Stomach (tissue), 9 donors: Measurements from ENCODE around the gene STK35. TPM values are rescaled to one million over a fixed set of nuclear protein-coding genes. Genes with fewer than 3 reads are reported as not detected.

Experiments used
- DNase-seq, 2 donors: peaks; one replicate each; pipeline versions ENCODE4 v3.0.0 to v3.0.0-alpha.2; 2013 to 2019
- H3K27ac ChIP-seq, 5 donors: fragments of 200-600 bp in 4 of 5; sonication (generic) in 4 of 5; one replicate each; pipeline ENCODE4 v1.5.1; 2013 to 2019; ENCODE audit warnings: mild to moderate bottlenecking in 1 of 5, moderate library complexity in 1 of 5
- H3K27me3 ChIP-seq, 3 donors: fragments of 200-600 bp; sonication (generic); one replicate each; pipeline ENCODE4 v1.5.1; 2017 to 2019; ENCODE audit warnings: mixed run types in 1 of 3
- H3K36me3 ChIP-seq, 4 donors: fragments of 200-600 bp; sonication (generic); 1 replicate in 3 of 4; 2 replicates in 1 of 4; pipeline ENCODE4 v1.5.1; 2016 to 2019
- H3K4me1 ChIP-seq, 4 donors: fragments of 200-600 bp; sonication (generic); one replicate each; pipeline ENCODE4 v1.5.1; 2016 to 2019
- H3K4me3 ChIP-seq, 4 donors: fragments of 200-600 bp; sonication (generic) in 3 of 4; one replicate each; pipeline ENCODE4 v1.5.1; 2016 to 2019; ENCODE audit warnings: mild to moderate bottlenecking in 1 of 4
- H3K9me3 ChIP-seq, 4 donors: fragments of 200-600 bp; sonication (generic); one replicate each; pipeline ENCODE4 v1.5.1; 2016 to 2019
- CTCF ChIP-seq, 7 experiments: fragments of 450-650 bp in 4 of 7; fragments of 200-600 bp in 3 of 7; sonication (generic) in 3 of 7; IDR thresholded peaks; one replicate each; pipeline ENCODE4 v1.5.1; 2016 to 2019; ENCODE audit warnings: antibody characterized with exemption in 7 of 7, control low read depth in 2 of 7, mild to moderate bottlenecking in 1 of 7
- EP300 ChIP-seq: sonication (generic); formaldehyde crosslinking; IDR thresholded peaks from one replicate; pipeline ENCODE4 v1.6.1; 2017; ENCODE audit warnings: antibody characterized with exemption
- POLR2A ChIP-seq, 4 donors: fragments of 450-650 bp; IDR thresholded peaks; one replicate each; pipeline ENCODE4 v1.6.1; 2016; ENCODE audit warnings: antibody characterized with exemption in 4 of 4, control low read depth in 2 of 4, mild to moderate bottlenecking in 1 of 4, moderate library complexity in 1 of 4
- POLR2AphosphoS5 ChIP-seq, 3 donors: sonication (generic); formaldehyde crosslinking; IDR thresholded peaks; one replicate each; pipeline ENCODE4 v1.6.1; 2016; ENCODE audit warnings: antibody characterized with exemption in 3 of 3
- WGBS, 5 donors: extraction: QIAGEN DNeasy Blood & Tissue Kit in 3 of 5; methylation state at CpG; one replicate each; pipeline versions ENCODE4 v1.1.5 to v1.1.7; 2013 to 2018; 5-methylcytosine and 5-hydroxymethylcytosine counted together
- intact Hi-C: fragments of 100-400 bp; cut with DNase I; formaldehyde crosslinking; loops from one replicate; pipeline ENCODE4 v1.15.1; 2023; ENCODE audit warnings: low total_unique reads
- polyA plus RNA-seq, 3 donors: library from polyadenylated mRNA; stranded (reverse); fragments of 200-250 nt; gene quantifications; one replicate each; pipeline ENCODE4 v1.2.3, GENCODE V29; 2013
- total RNA-seq, 5 donors: library from RNA; depleted of rRNA; stranded (reverse); fragments of >200 nt; gene quantifications; one replicate each; pipeline versions ENCODE4 v1.1.0 to v1.2.3, GENCODE V29; 2014 to 2016
- donor health status: healthy with polysubstance abuse.
- donor health status: Bipolar disorder and iron deficiency.
- donor health status: healthy.

The STK35 gene
- total and polyA plus RNA-seq, 8 donors = 4.2 to 26.1 (median 9.1) TPM

DNA sequence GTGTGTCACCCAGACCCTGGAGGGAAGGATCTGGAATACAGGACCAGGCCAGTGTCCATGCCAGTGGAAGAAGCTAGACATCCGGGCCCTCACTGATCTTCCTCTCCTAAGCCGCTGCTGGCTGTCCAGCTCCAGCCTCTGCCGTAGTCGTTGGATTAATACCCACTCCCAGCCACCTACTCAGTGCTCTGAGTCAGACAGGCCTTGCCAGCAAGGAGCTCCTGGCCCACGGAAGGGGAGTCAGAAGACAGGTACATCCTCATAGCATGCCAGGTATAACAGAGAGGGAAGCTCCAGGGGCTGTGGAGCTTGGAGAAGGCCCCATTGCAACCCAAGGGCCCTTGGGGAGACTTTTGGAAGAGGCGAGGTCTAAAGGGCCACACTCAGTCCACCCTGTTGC is 49.0 kb downstream of the STK35 start:
- H3K9me3 ChIP-seq = no peaks in the 10 kb centered on the region
- H3K27me3 ChIP-seq = no peaks in the 10 kb centered on the region
- peaks cover 0 to 38% (median 33%) of the 10 kb centered on the region in 4 donors for H3K36me3 ChIP-seq
- H3K27ac ChIP-seq = peak overlapping the region in 3 of 5 donors; percentile 36 to 74 (median 68)
- TF ChIP-seq POLR2AphosphoS5 (IDR thresholded peaks at IDR 0.05) (no peak), CTCF (IDR thresholded peaks at IDR 0.05) (no peak), POLR2A (IDR thresholded peaks at IDR 0.05) (no peak), EP300 (no peak)
- no peak for DNase-seq
- H3K4me3 ChIP-seq = no peak overlapping the region
- intact Hi-C loops = no loop called here
- 83 to 93% (median 89%) methylated on average over 6 of the region's 6 CpGs for WGBS, 5 donors
- peaks cover 18 to 27% (median 22%) of the 10 kb centered on the region in 4 donors for H3K4me1 ChIP-seq

GRCh38 chr20:2151858-2152281 is 50.2 kb downstream of the STK35 start:
- H3K4me1 ChIP-seq = peaks cover 18 to 27% (median 22%) of the 10 kb centered on the region in 4 donors
- TF ChIP-seq EP300 (no peak), POLR2AphosphoS5 (IDR thresholded peaks at IDR 0.05) (peak in 1 of 3 donors; percentile 65)
- peaks cover 0 to 25% (median 21%) of the 10 kb centered on the region in 4 donors for H3K36me3 ChIP-seq
- intact Hi-C loops = no loop called here
- WGBS, 5 donors = 22 to 28% (median 24%) methylated on average over 3 of the region's 3 CpGs
- H3K27ac ChIP-seq = peak overlapping the region in 4 of 5 donors; percentile 47 to 68 (median 61)
- no peaks in the 10 kb centered on the region for H3K27me3 ChIP-seq
- no peaks in the 10 kb centered on the region for H3K9me3 ChIP-seq
- H3K4me3 ChIP-seq = no peak overlapping the region
- peak; percentile 69 to 84 for DNase-seq

- intact Hi-C loops = no loop called here
- DNase-seq = no peak
Observed at GRCh38 chr20:2152317-2152716, 50.7 kb downstream of the STK35 start.

GRCh38 chr20:2153326-2153725 is 51.7 kb downstream of the STK35 start:
- H3K4me3 ChIP-seq = no peak overlapping the region

More at GRCh38 chr20:2152317-2152716, 50.7 kb downstream of the STK35 start:
- H3K27ac ChIP-seq = peak overlapping the region in 4 of 5 donors; percentile 47 to 68 (median 61)
- no peaks in the 10 kb centered on the region for H3K27me3 ChIP-seq
- 52 to 71% (median 56%) methylated on average over 3 of the region's 3 CpGs for WGBS, 5 donors
- H3K4me1 ChIP-seq = peaks cover 18 to 27% (median 22%) of the 10 kb centered on the region in 4 donors
- TF ChIP-seq POLR2AphosphoS5 (IDR thresholded peaks at IDR 0.05) (no peak), CTCF (IDR thresholded peaks at IDR 0.05) (no peak), EP300 (no peak), POLR2A (IDR thresholded peaks at IDR 0.05) (no peak)
- no peaks in the 10 kb centered on the region for H3K9me3 ChIP-seq
- H3K36me3 ChIP-seq = peaks cover 0 to 21% (median 17%) of the 10 kb centered on the region in 4 donors
- H3K4me3 ChIP-seq = no peak overlapping the region

More at GRCh38 chr20:2153326-2153725, 51.7 kb downstream of the STK35 start:
- H3K36me3 ChIP-seq = peaks cover 0 to 12% (median 7%) of the 10 kb centered on the region in 4 donors
- peaks cover 18 to 27% (median 22%) of the 10 kb centered on the region in 4 donors for H3K4me1 ChIP-seq
- no peak for DNase-seq
- H3K27ac ChIP-seq = no peak overlapping the region
- WGBS, 5 donors = 90 to 98% (median 96%) methylated on average over 4 of the region's 4 CpGs
- intact Hi-C loops = no loop called here
- H3K9me3 ChIP-seq = no peaks in the 10 kb centered on the region
- no peak for TF ChIP-seq POLR2AphosphoS5 (IDR thresholded peaks at IDR 0.05)
- no peak for TF ChIP-seq POLR2A (IDR thresholded peaks at IDR 0.05)
- TF ChIP-seq EP300 = no peak
- no peak for TF ChIP-seq CTCF (IDR thresholded peaks at IDR 0.05)
- H3K27me3 ChIP-seq = no peaks in the 10 kb centered on the region
